Measurements from ENCODE around the gene AMOT.

AMOT gene

DNA sequence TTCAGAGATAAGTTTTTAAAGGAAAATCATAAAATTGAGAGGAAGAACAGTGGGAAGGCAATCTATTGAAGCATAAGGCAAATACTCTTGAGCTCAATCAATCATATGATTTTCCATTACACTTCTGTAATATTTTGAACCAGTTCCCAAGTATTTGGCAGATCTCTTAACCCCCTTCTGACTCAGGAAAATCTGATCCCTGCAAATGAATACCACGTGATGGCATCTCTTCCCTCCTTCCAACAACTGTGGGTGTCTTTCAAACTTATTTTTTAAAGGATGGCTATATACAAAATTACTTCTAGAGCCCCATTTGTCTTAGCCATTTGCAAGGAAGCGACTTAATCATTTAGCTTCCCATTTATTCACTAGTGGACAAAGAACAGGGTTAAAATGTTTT, 41.9 kb downstream of the AMOT start:
- no peak for DNase-seq

- DNase-seq: no peak
These were observed 50.7 kb downstream of the AMOT start for GRCh38 chrX:112789931-112790330.

GRCh38 chrX:112786076-112786475, 54.6 kb downstream of the AMOT start:
- no peak for DNase-seq

DNA sequence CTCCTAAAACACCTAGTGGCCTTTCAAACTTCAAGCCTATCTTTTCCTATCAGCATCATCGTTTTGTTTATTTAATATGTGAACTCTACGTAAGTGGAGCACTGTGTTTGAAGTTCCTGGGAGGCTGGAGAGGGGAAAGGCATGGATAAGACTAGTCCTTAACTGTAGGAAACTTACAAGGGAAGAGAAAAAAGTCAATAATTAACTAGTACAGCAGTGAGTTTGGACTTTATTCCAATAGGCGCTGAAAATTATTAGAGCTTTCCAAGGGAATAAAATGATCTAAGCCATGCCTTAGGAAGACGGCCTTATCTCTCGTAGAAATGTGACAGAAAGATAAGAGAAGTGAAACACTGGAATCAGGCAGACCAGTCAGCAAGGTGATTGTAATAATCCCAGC, 55.3 kb downstream of the AMOT start:
- DNase-seq: no peak

- DNase-seq: no peak
These were observed 55.9 kb downstream of the AMOT start for GRCh38 chrX:112784692-112785091.

- no peak for DNase-seq
These were observed 61.5 kb downstream of the AMOT start for GRCh38 chrX:112779139-112779538.

DNA sequence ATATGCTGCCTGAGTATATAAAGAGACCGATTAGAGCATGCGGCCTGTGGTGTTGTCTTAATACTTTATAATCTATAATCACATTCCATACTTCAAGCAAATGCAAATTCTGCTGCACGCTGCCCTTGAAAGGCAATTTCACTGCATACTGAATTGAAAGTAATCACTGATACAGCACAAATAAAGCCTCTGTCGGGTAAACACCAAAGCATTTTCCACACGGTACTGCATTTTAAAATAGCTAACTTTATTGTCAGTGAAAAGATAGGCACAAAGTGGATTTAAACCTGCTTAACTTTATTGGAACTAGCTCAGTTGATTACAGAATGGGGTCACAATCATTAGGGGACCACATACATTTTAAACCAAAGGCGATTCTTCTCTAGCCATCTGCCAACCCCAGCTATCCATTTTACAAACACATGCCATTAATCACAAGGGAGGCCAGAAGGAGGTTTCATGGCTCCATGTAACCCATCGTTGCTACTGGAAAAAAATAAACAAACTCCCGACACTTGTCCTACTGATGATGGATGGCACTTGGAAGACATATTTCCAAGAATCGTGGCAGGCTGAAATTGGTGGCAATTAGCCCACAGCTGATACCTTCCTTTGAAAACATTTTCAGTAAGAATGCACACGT, 65.9 kb downstream of the AMOT start:
- DNase-seq: no peak

GRCh38 chrX:112774142-112774541, 66.5 kb downstream of the AMOT start:
- DNase-seq: no peak

DNA sequence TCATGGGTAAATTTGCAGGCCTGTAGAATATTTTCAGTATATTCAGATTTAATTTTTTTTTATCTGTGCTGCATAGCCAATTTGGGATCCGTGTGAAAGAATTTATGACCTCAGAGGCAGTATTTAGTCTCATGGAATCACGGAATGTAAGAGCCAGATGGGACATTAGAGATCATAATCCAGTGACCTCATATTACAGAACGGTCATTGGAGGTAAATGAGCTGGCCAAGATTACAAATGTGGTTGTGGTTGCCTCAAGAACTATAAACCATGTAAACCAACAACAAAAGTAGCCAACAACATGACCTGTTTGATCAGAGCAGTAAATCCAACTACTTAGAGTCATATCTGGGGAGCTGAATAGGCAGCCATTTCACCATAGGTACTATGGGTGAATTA, 71.6 kb downstream of the AMOT start:
- DNase-seq: no peak

- DNase-seq: no peak
These were observed 72.1 kb downstream of the AMOT start for GRCh38 chrX:112768563-112768962.

DNA sequence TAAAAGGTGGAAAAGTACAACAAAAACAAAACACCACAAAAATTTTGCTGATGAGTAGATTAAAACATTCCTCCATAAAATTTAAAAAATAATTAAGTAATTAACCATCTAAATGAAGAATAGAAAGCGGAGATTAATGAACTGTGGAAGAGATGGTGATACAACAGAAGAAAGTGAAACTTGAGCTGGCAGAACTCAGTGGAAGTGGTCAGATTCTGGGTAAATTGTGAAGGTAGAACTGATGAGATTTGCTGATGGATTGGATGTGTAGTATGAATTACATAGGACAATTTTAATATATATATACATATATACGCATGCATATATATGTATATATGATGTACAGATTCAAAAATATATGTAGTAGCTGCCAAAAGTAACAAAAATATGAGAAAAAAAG, 73.9 kb downstream of the AMOT start:
- no peak for DNase-seq

DNA sequence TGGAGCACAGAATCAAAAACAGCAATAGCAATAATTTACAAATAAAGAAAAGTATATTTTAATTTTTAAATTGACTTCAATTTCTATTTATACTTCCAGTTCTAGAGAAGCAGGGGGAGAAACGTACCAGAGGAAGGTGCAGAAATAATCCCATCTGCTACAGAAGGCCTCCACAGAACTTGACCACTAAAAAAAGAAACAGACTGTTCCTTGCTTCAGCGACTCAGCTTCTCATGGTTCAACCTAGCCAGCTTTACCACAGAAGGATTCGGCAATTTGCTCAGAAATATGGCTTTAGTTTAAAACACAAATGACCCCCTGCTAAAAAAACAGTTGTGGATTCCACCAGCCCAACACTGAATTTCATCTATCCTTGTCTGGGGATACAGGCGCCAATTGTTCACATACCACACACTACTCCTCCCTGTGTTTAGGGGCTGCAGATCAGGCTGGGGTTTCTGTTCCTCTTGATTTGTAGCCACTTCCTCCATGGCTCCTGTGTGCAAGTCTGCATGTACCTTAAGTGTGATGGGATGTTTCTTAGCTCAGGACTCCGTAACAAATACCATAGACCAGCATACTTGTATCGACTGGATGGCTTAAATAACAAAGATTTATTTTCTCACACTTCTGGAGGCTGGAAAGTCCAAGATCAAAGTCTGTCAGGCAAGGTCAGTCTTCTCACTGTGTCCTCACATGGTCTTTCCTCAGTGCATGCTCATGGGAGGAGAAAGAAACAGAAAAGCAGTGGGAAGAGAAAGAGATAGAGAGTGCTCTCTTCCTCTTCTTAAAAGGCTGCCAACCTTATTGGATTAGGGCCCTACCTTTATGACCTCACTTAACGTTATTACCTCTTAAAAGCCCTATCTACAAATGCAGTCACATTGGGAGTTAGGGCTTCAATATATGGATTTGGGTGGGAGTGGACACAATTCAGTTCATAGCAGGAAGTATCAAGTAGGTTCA, 79.1 kb downstream of the AMOT start:
- DNase-seq: no peak

GRCh38 chrX:112760697-112761096, 79.9 kb downstream of the AMOT start:
- no peak for DNase-seq

- DNase-seq: no peak
These were observed 80.7 kb downstream of the AMOT start for GRCh38 chrX:112759966-112760365.

- no peak for DNase-seq
These were observed 81.1 kb downstream of the AMOT start for GRCh38 chrX:112759512-112759911.

DNA sequence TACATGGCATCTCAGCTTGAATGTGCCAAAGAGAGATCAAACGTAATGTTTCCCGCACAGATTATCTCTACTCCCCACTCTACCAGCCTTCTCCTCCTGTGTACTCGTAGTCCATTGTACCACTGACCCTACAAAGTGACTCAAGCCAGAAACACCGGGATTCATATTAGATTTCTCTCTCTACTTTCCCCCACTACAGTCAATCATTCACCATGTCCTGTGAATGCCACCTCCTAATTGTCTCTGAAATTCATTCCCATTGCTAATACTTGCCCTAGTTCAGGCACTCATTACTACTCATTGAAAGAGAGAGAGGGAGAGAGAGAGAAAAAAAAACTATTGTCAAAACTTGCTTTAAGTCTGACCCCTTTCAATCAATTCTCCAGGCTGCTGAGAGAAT, 82.7 kb downstream of the AMOT start:
- DNase-seq: no peak

DNA sequence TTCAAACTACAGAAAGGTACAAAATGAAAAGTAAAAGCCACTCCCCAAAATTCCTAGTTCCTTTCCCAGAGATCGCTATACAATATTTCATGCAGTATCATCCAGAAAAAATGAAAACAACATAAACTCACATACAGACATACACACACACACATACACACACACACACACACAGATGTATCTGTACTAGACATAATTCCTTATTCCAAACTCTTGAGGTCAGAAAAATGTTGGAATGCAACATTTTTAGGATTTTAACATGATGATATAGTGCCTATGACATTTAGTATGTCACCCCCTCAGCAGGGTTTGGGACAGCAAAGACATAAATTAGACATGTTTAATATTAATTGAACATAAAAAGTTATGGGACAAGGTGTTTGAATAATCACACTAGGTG, 87.5 kb downstream of the AMOT start:
- no peak for DNase-seq

- no peak for DNase-seq
These were observed 89.6 kb downstream of the AMOT start for GRCh38 chrX:112751076-112751475.

GRCh38 chrX:112746812-112747595, 93.6 kb downstream of the AMOT start:
- no peak for DNase-seq

DNA sequence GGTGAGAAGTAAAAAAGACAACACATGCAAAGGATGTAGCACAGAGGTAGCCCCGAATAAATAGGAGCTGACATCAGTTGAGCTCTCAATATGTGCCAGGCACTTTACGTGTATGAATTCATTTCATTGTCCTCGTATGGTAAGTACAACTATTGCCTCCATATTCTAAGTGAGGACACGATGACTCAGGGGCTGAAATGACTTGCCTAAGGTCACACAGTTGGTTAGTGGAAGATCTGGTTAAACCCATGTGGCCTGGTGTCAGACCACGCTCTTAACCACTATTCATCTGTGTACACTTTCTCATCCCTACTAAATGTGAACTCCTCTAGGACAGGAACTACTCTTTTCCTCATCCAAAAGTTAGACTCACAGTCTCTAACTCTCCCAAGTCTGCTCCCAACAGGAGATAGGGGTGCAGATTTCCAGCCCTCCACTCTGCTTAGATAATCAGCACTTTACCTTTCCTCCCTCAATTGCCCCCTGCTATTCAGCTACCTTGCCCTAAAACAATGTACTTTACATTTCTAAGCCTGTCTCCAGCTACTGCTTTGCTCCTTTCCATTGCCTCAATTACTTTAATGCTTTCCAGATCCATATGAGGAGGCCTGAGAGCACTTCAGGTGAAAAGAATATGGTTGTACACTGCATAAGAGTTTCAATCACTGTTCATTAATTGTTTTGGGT, 102.1 kb downstream of the AMOT start:
- DNase-seq: no peak

- DNase-seq: no peak
These were observed 104.3 kb downstream of the AMOT start for GRCh38 chrX:112736310-112736709.

DNA sequence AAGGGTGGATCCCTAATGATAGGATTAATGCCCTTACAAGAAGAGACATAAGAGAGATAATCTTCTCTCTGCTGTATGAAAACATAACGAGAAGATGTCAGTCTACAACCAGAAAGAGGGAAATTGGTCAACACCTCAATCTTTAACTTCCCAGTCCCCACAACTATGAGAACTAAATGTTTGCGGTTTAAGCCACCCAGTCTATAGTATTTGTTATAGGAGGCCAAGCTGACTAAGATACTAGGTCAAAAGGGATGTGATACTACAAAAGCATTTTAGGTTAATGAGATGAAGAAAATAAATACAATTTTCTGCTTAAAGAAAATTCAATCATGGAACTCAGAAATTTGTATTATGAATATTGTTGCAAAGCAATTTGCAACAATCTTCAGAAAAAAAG, 105.5 kb downstream of the AMOT start:
- DNase-seq: no peak

DNA sequence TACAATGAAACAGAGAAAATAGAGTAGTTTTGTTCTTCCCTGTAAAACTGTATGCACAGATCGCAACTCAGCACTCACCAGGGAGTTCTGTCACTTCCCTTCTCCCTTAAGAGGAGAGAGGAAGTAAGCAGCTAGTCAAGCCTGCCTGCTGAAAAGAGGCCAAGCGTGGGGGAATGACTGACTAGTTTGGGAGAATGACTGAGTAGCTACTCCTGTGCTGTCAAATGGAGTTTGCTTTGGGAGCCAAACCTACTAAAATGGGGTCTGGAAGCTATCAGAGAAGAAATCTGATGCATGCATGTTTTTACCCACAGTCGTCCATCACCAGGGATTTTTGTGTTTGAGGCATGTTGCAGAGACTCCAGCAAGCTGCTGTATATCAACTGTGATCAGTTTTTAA, 106.3 kb downstream of the AMOT start:
- no peak for DNase-seq
